Activated CD4-positive, alpha-beta memory T cell treated with anti-CD3 and anti-CD28 coated beads for 36 hours (primary cell): ENCODE measurements around the gene PLEKHF1. TPM values are rescaled to one million over a fixed set of nuclear protein-coding genes. Genes with fewer than 3 reads are reported as not detected.
A peak's percentile ranks its signal among the peaks of the same experiment; 100 is the strongest.

ENCODE experiments used
- CTCF ChIA-PET: fragments of 350-600 bp; sonication (Branson Sonifier 250); formaldehyde crosslinking; loops from one replicate; lab custom pipeline; 2021; ENCODE audit warnings: antibody characterized with exemption, inconsistent platforms; lab: Charles Lee
- POLR2A ChIA-PET: fragments of 350-600 bp; sonication (Branson Sonifier 250); formaldehyde crosslinking; loops from one replicate; lab custom pipeline; 2021; ENCODE audit warnings: antibody characterized with exemption; lab: Charles Lee
- DNase-seq: peaks from one replicate; pipeline ENCODE4 v3.0.0-alpha.2; 2020
- H3K27ac Mint-ChIP-seq: one replicate; pipeline ENCODE4 v1.8.0; 2021; ENCODE audit warnings: mixed read lengths
- H3K27me3 Mint-ChIP-seq: one replicate; pipeline ENCODE4 v1.8.0; 2021; ENCODE audit warnings: mixed read lengths
- H3K36me3 Mint-ChIP-seq: one replicate; pipeline ENCODE4 v1.8.0; 2021; ENCODE audit warnings: mixed read lengths
- H3K4me1 Mint-ChIP-seq: one replicate; pipeline ENCODE4 v1.8.0; 2021; ENCODE audit warnings: low read depth, mixed read lengths
- H3K4me3 Mint-ChIP-seq: one replicate; pipeline ENCODE4 v1.8.0; 2021; ENCODE audit warnings: mild to moderate bottlenecking, mixed read lengths
- H3K9me3 Mint-ChIP-seq: one replicate; pipeline ENCODE4 v1.8.0; 2021; ENCODE audit warnings: mixed read lengths
- intact Hi-C: fragments of 100-400 bp; cut with micrococcal nuclease; formaldehyde crosslinking; loops from one replicate; pipeline ENCODE4 v1.15.1; 2023
- total RNA-seq, 2 experiments: library from RNA; stranded (reverse); gene quantifications; one replicate each; pipeline ENCODE4 v1.2.3, GENCODE V29; 2021

The PLEKHF1 gene
- total RNA-seq, 2 experiments from 2014 or later: 23.6 to 24.3 TPM

DNA sequence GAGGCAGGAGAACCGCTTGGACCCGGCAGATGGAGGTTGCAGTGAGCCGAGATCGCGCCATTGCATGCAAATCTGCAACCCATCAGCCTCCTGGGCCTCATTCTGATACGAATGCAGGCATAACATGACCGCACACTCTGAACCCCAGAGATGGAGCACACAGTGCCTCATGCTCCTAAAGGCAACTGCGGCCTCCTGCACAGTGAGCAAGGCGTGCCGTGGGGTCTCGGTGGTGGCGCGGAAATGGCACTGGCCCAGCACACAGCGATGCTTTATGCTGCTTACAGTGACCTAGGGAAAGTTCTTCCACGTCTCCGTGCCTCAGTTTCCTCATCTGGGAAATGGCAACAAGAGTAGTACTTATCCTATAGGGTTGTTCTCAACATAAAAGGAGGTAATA is 51.8 kb downstream of the PLEKHF1 start:
- peaks cover 10% of the 10 kb centered on the region for H3K36me3 Mint-ChIP-seq
- intact Hi-C loops: loop anchor here (10.0 kb wide), 1 partner anchor 192 kb away; the partner anchor contains the start of gene VSTM2B
- H3K4me1 Mint-ChIP-seq: peaks cover 32% of the 10 kb centered on the region
- no peaks in the 10 kb centered on the region for H3K9me3 Mint-ChIP-seq
- no peak for DNase-seq
- CTCF ChIA-PET: interaction anchor here (0.8 to 8.5 kb wide), 37 partner anchors 9 to 1640 kb away, joined by 3 to 192 read pairs (median 6); partner anchors contain the start of genes PLEKHF1 and POP4
- no peak overlapping the region for H3K4me3 Mint-ChIP-seq
- POLR2A ChIA-PET: interaction anchor here (0.6 to 2.8 kb wide), 6 partner anchors 14 to 121 kb away, joined by 3 to 19 read pairs (median 5); partner anchors contain the start of gene POP4
- no peaks in the 10 kb centered on the region for H3K27me3 Mint-ChIP-seq
- no peak overlapping the region for H3K27ac Mint-ChIP-seq

DNA sequence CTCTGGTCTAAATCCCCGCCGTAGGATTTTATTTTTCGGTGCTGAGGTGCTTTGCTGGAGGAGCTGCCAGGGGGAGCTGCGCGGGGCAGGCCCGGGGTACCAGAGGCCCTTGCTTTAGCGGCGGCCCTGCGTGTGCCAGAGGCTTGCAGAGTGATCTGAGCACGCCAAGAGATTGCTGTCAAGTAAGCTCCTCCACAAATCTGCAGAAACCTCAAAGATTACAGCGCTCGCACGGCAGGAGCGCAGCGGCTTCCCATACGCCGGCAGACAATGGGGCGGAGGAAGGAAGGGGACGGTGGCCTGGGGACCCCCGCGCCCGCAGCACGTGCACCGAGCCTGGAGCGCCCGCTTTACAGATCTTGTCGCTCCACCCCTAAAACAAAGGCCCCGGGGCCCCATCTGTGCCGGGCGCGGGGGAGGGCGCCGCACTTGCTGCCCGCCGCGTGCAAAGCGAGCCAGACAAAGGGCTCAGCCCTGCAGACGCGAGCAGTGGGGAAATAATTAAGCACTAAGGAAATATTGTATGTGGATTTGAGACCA is 58.9 kb downstream of the PLEKHF1 start:
- Mint-ChIP-seq H3K27ac (no peak overlapping the region), H3K4me3 (no peak overlapping the region)
- intact Hi-C loops: no loop called here

DNA sequence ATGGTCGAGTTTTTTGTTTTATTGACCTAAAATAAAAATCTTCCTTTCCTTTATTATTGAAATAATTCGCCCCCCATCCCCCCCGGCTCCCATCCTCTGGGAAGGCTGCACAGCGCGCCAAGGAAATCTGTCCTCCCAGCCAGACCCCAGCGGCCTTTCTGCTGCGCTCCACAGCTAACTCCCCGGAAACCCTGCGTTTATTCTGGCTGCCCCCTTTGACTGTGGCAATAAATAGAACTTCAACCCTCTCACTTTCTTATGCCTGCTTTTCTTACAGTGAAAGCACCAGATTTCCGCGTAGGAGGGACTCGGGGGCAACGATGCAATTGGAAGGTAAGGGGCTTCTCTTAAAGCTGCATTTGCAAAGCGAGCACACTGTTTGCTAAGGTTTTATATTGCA is 59.5 kb downstream of the PLEKHF1 start:
- Mint-ChIP-seq H3K27me3 (peaks cover 20% of the 10 kb centered on the region), H3K4me3 (no peak overlapping the region), H3K9me3 (no peaks in the 10 kb centered on the region), H3K27ac (no peak overlapping the region), H3K36me3 (no peaks in the 10 kb centered on the region), H3K4me1 (peaks cover 3% of the 10 kb centered on the region)
- no peak for DNase-seq
- intact Hi-C loops: no loop called here
- POLR2A ChIA-PET: no interaction called here
- CTCF ChIA-PET: interaction anchor here (1.3 to 2.7 kb wide), 4 partner anchors 9 to 148 kb away, joined by 4 to 23 read pairs (median 6); no protein-coding TSS in a partner anchor

More for the DNA sequence above, 58.9 kb downstream of the PLEKHF1 start:
- H3K9me3 Mint-ChIP-seq: no peaks in the 10 kb centered on the region
- H3K4me1 Mint-ChIP-seq: peaks cover 3% of the 10 kb centered on the region
- H3K27me3 Mint-ChIP-seq: peaks cover 18% of the 10 kb centered on the region
- H3K36me3 Mint-ChIP-seq: no peaks in the 10 kb centered on the region
- ChIA-PET CTCF (interaction anchor here (1.3 to 2.7 kb wide), 4 partner anchors 8 to 148 kb away, joined by 3 to 23 read pairs (median 6); no protein-coding TSS in a partner anchor), POLR2A (no interaction called here)
- peak; percentile 30 for DNase-seq

Other genes with a start within 250 kb of the PLEKHF1 start
- gene VSTM2B, start 139.5 kb upstream of the PLEKHF1 start, total RNA-seq: not detected
- gene POP4, start 59.2 kb upstream of the PLEKHF1 start, total RNA-seq: 100 to 1,000 TPM; 102 to 103 TPM
- gene C19orf12, start 49.8 kb downstream of the PLEKHF1 start, total RNA-seq: 10 to 100 TPM; 32.6 to 32.8 TPM
- 10 to 100 TPM; 29.3 to 29.7 TPM for gene CCNE1, start 146.5 kb downstream of the PLEKHF1 start, total RNA-seq